ENCODE data around the gene DLG5. TPM values are rescaled to one million over a fixed set of nuclear protein-coding genes. Genes with fewer than 3 reads are reported as not detected.

DLG5 gene
- total and polyA plus RNA-seq, 8 donors = 11.3 to 19.4 (median 13.5) TPM

DNA sequence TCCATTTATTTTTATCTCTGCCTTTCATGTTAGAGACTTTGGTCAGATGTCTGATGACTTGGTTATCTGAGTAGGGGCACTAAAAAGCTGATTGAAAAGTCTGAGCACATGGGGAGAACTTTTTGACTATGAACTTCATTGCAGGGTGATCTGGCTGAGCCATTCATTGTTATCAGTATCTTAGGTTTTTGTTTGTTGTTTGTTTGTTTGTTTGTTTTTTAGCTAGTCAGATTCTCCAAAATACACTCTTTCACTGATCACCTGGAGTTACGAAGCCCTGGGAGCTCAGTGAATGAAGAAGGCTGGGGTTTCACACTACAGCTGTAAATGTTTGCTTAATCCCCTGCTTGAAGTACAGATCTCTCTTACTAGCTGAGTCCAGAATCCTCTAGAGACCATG is 28.6 kb upstream of the DLG5 start:
- Histone ChIP-seq H3K27me3 (no peaks in the 10 kb centered on the region), H3K9me3 (no peaks in the 10 kb centered on the region), H3K27ac (no peak overlapping the region), H3K36me3 (no peaks in the 10 kb centered on the region), H3K4me1 (no peaks in the 10 kb centered on the region), H3K4me3 (no peak overlapping the region)
- no peak for DNase-seq
- WGBS, 2 donors = 61 to 79% methylated on average over 1 of the region's 1 CpG
- no peak for FAIRE-seq
- TF ChIP-seq, protein P1, sequence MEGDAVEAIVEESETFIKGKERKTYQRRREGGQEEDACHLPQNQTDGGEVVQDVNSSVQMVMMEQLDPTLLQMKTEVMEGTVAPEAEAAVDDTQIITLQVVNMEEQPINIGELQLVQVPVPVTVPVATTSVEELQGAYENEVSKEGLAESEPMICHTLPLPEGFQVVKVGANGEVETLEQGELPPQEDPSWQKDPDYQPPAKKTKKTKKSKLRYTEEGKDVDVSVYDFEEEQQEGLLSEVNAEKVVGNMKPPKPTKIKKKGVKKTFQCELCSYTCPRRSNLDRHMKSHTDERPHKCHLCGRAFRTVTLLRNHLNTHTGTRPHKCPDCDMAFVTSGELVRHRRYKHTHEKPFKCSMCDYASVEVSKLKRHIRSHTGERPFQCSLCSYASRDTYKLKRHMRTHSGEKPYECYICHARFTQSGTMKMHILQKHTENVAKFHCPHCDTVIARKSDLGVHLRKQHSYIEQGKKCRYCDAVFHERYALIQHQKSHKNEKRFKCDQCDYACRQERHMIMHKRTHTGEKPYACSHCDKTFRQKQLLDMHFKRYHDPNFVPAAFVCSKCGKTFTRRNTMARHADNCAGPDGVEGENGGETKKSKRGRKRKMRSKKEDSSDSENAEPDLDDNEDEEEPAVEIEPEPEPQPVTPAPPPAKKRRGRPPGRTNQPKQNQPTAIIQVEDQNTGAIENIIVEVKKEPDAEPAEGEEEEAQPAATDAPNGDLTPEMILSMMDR (IDR thresholded peaks at IDR 0.05) = no peak
- intact Hi-C loops (cut with DNase I) = no loop called here
- no peak for ATAC-seq

DNA sequence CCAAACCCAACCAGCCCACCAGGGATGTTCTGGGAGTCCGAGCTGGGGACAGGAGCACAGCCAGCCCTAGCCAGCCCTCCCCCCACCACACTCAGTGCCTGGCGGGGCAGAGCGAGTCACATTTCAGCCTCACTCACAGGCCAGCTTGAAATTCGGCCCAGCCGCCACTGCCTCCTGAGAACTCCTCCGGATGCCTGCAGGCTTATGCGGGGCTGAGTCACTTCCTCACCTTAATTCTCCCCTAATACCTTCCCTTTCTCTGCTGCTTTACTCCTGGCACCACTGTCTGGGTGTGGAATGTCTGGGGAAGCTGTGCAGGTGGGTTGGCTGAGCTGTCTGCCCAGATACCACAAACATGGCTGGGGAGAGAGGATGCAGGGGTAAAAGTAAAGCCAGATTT is 22.6 kb upstream of the DLG5 start:
- intact Hi-C loops (cut with DNase I) = no loop called here
- Histone ChIP-seq H3K27me3 (no peaks in the 10 kb centered on the region), H3K36me3 (no peaks in the 10 kb centered on the region), H3K27ac (no peak overlapping the region), H3K4me1 (no peaks in the 10 kb centered on the region), H3K4me3 (no peak overlapping the region), H3K9me3 (no peaks in the 10 kb centered on the region)
- ATAC-seq = no peak
- TF ChIP-seq, protein P1 (IDR thresholded peaks at IDR 0.05) = no peak
- no peak for DNase-seq
- 58 to 65% methylated on average over 7 of the region's 7 CpGs for WGBS, 2 donors
- FAIRE-seq = no peak

DNA sequence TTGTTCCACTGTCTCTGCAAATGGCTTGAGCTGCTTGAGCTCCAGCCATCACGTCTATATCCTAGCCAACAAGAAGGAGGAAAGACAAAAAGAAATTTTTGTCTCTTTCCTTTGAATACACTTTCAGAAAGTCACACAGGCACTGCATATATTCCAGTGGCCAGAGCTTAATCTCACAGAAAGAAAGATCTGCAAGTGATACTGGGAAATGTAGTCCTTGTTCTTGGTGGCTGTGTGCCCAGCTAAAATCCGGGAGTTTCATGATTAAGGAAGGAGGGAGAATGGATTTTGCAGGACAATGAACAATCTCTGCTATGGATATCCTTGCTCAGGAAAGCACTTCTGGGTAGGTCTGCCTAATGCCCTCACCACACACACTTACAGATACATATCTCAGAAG is 19.5 kb upstream of the DLG5 start:
- TF ChIP-seq, protein P1 (IDR thresholded peaks at IDR 0.05) = no peak
- ATAC-seq = no peak
- no peak for DNase-seq
- no peak overlapping the region for H3K4me3 ChIP-seq
- FAIRE-seq = no peak
- H3K4me1 ChIP-seq = no peaks in the 10 kb centered on the region
- H3K27ac ChIP-seq = no peak overlapping the region
- 28 to 40% methylated on average over 2 of the region's 2 CpGs for WGBS, 2 donors
- H3K9me3 ChIP-seq = no peaks in the 10 kb centered on the region
- no peaks in the 10 kb centered on the region for H3K27me3 ChIP-seq
- intact Hi-C loops (cut with DNase I) = no loop called here
- H3K36me3 ChIP-seq = no peaks in the 10 kb centered on the region

DNA sequence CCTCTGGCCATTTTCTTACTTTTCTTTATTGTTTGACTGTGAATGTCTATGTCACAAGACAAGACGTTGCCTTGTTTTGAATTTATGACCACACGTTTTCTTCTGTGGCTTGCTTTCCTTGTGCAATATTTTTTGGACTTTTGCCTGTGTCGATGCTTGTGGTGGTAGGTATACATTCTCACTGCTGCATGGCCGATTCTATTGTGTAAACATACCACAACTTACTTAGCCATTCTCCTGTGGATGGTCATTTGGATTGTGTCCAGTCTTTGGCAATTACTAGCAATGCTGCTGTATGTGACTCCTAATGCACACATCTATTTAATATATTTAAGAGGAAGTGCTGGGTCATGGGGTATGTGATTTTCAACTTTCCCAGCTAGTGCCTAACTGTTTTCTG is 18.0 kb upstream of the DLG5 start:
- Histone ChIP-seq H3K4me3 (no peak overlapping the region), H3K36me3 (no peaks in the 10 kb centered on the region), H3K27me3 (no peaks in the 10 kb centered on the region), H3K4me1 (no peaks in the 10 kb centered on the region), H3K27ac (no peak overlapping the region), H3K9me3 (no peaks in the 10 kb centered on the region)
- intact Hi-C loops (cut with DNase I) = no loop called here
- WGBS, 2 donors = 40 to 55% methylated on average over 4 of the region's 4 CpGs
- no peak for ATAC-seq
- no peak for FAIRE-seq
- DNase-seq = no peak
- TF ChIP-seq, protein P1 (IDR thresholded peaks at IDR 0.05) = no peak

DNA sequence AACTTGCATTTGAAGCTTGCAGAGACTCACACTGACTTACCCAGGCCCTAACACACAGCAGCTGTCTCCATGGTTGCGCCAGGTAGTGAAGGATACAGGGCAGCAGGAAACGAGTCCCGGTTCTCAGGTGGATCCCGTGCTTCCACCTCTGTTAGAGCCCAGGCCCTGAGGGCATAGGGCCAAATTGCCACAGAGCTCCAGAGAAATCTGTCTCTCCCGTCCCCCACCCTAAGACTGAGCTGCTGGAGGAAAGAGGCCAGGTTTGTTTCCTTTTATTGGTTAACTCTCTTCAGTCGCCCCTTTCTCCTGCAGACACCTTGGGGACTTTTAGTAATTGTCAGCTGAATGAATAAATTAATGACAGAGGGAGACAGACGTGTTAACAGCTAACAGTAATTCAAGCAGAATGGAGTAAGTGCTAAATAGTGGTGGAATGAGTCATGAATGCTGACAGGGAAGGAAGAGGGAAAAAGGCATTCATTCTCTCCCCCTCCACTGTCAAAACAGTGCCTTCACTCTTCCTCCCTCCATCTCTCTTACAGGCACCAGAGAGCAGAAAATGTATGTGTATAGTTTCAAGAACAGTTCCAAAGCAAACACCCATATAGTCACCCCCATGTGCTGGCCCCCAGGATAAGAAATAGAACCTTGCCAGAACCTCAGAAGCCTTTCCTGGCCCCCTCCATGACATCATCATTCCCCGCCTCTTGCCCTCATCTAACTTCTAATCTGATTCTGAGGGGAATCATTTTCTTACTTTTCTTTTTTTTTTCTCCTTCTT is 16.8 kb upstream of the DLG5 start:
- no peak overlapping the region for H3K4me3 ChIP-seq
- TF ChIP-seq, protein P1 (IDR thresholded peaks at IDR 0.05) = no peak
- H3K9me3 ChIP-seq = no peaks in the 10 kb centered on the region
- H3K27me3 ChIP-seq = no peaks in the 10 kb centered on the region
- no peaks in the 10 kb centered on the region for H3K4me1 ChIP-seq
- FAIRE-seq (no peak), ATAC-seq (peak in 3 of 4 donors; percentile 69 to 84 (median 70)), DNase-seq (peak in 1 of 6 donors; percentile 21)
- peak overlapping the region in 1 of 4 donors; percentile 35 for H3K27ac ChIP-seq
- intact Hi-C loops (cut with DNase I) = no loop called here
- 54 to 56% methylated on average over 8 of the region's 8 CpGs for WGBS, 2 donors
- H3K36me3 ChIP-seq = no peaks in the 10 kb centered on the region

Measured in pancreas (tissue), 10 donors.